ENCODE measurements around the gene ING5.
A peak's percentile ranks its signal among the peaks of the same experiment; 100 is the strongest.

ING5 gene

GRCh38 chr2:241695651-241696050 lies 6.2 kb upstream of the ING5 start:
- Histone ChIP-seq H3K4me2 (ENCODE audit: low read length) (no peak overlapping the region), H3K27me3 (ENCODE audit: insufficient read depth, low read length) (no peaks in the 10 kb centered on the region), H3F3A (ENCODE audit: insufficient read depth, low read length) (no peaks in the 10 kb centered on the region), H2AFZ (ENCODE audit: low read length) (no peak overlapping the region), H3K9me3 (ENCODE audit: low read length) (no peaks in the 10 kb centered on the region), H3K4me3 (ENCODE audit: low read depth, low read length, poor library complexity, severe bottlenecking) (no peak overlapping the region), H3K36me3 (ENCODE audit: insufficient read depth, low read length) (peaks cover 43% of the 10 kb centered on the region), H3K9me2 (ENCODE audit: low read depth, low read length) (no peaks in the 10 kb centered on the region), H4K20me1 (ENCODE audit: insufficient read depth, low read length) (no peaks in the 10 kb centered on the region), H3K79me2 (ENCODE audit: insufficient read depth, low read length) (no peaks in the 10 kb centered on the region), H3K9ac (ENCODE audit: low read length) (no peak overlapping the region), H3K27ac (ENCODE audit: low read depth, low read length, poor library complexity, severe bottlenecking) (no peak overlapping the region), H3K4me1 (ENCODE audit: insufficient read depth, low read length, severe bottlenecking) (peaks cover 5% of the 10 kb centered on the region)
- TF ChIP-seq CTCF (IDR thresholded peaks at IDR 0.05; ENCODE audit: low read length) (no peak), EZH2 (IDR thresholded peaks at IDR 0.05; ENCODE audit: borderline replicate concordance, low read length) (no peak)

- peaks cover 17% of the 10 kb centered on the region for H3K36me3 ChIP-seq (ENCODE audit: insufficient read depth, low read length)
- peak overlapping the region; percentile 77 for H3K27ac ChIP-seq (ENCODE audit: low read depth, low read length, poor library complexity, severe bottlenecking)
- peaks cover 7% of the 10 kb centered on the region; the same call in 1 of the 2 replicates for H3K79me2 ChIP-seq (ENCODE audit: insufficient read depth, low read length)
- no peaks in the 10 kb centered on the region for H3K9me2 ChIP-seq (ENCODE audit: low read depth, low read length)
- peak overlapping the region; percentile 77 for H3K4me3 ChIP-seq (ENCODE audit: low read depth, low read length, poor library complexity, severe bottlenecking)
- peaks cover 19% of the 10 kb centered on the region for H3K4me1 ChIP-seq (ENCODE audit: insufficient read depth, low read length, severe bottlenecking)
- peaks cover 5% of the 10 kb centered on the region for H3K9me3 ChIP-seq (ENCODE audit: low read length)
- peak overlapping the region; percentile 76 for H3K4me2 ChIP-seq (ENCODE audit: low read length)
- H3F3A ChIP-seq (ENCODE audit: insufficient read depth, low read length), result no peaks in the 10 kb centered on the region
- no peaks in the 10 kb centered on the region for H3K27me3 ChIP-seq (ENCODE audit: insufficient read depth, low read length)
- peak overlapping the region; percentile 93 for H3K9ac ChIP-seq (ENCODE audit: low read length)
- H4K20me1 ChIP-seq (ENCODE audit: insufficient read depth, low read length), result no peaks in the 10 kb centered on the region
- TF ChIP-seq EZH2 (IDR thresholded peaks at IDR 0.05; ENCODE audit: borderline replicate concordance, low read length) (no peak), CTCF (IDR thresholded peaks at IDR 0.05; ENCODE audit: low read length) (peak; percentile 49)
- no peak overlapping the region for H2AFZ ChIP-seq (ENCODE audit: low read length)
Observed at GRCh38 chr2:241701149-241701398, 765 bp upstream of the ING5 start.

GRCh38 chr2:241702155-241703031 lies 554 bp downstream of the ING5 start:
- no peaks in the 10 kb centered on the region for H4K20me1 ChIP-seq (ENCODE audit: insufficient read depth, low read length)
- peaks cover 19% of the 10 kb centered on the region for H3K4me1 ChIP-seq (ENCODE audit: insufficient read depth, low read length, severe bottlenecking)
- peak overlapping the region; percentile 77 for H3K27ac ChIP-seq (ENCODE audit: low read depth, low read length, poor library complexity, severe bottlenecking)
- H3K4me3 ChIP-seq (ENCODE audit: low read depth, low read length, poor library complexity, severe bottlenecking), result peak overlapping the region; percentile 77
- H3K9ac ChIP-seq (ENCODE audit: low read length), result peak overlapping the region; percentile 93
- peak overlapping the region; percentile 90 for H3K4me2 ChIP-seq (ENCODE audit: low read length)
- H3K9me2 ChIP-seq (ENCODE audit: low read depth, low read length), result no peaks in the 10 kb centered on the region
- TF ChIP-seq CTCF (IDR thresholded peaks at IDR 0.05; ENCODE audit: low read length) (peak; percentile 76), EZH2 (IDR thresholded peaks at IDR 0.05; ENCODE audit: borderline replicate concordance, low read length) (no peak)
- H3K27me3 ChIP-seq (ENCODE audit: insufficient read depth, low read length), result no peaks in the 10 kb centered on the region
- peaks cover 7% of the 10 kb centered on the region; the same call in 1 of the 2 replicates for H3K79me2 ChIP-seq (ENCODE audit: insufficient read depth, low read length)
- peaks cover 6% of the 10 kb centered on the region for H3K9me3 ChIP-seq (ENCODE audit: low read length)
- H3K36me3 ChIP-seq (ENCODE audit: insufficient read depth, low read length), result peaks cover 30% of the 10 kb centered on the region
- no peaks in the 10 kb centered on the region for H3F3A ChIP-seq (ENCODE audit: insufficient read depth, low read length)
- no peak overlapping the region for H2AFZ ChIP-seq (ENCODE audit: low read length)
